Activated CD8-positive, alpha-beta T cell treated with anti-CD3 and anti-CD28 coated beads for 36 hours (primary cell): ENCODE measurements around the gene EXOC4. TPM values are rescaled to one million over a fixed set of nuclear protein-coding genes. Genes with fewer than 3 reads are reported as not detected.

Experiments
- ATAC-seq: fragments of 200-7000 bp; cut with Tn5 transposase; one replicate; pipeline ENCODE4 v1.10.0; 2021; ENCODE audit warnings: mild to moderate bottlenecking, moderate library complexity
- CTCF ChIA-PET: fragments of 350-600 bp; sonication (Branson Sonifier 250); formaldehyde crosslinking; loops from one replicate; lab custom pipeline; 2021; ENCODE audit warnings: antibody characterized with exemption; lab: Charles Lee
- POLR2A ChIA-PET: fragments of 350-600 bp; sonication (Branson Sonifier 250); formaldehyde crosslinking; loops from one replicate; lab custom pipeline; 2021; ENCODE audit warnings: antibody characterized with exemption; lab: Charles Lee
- DNase-seq: peaks from one replicate; pipeline ENCODE4 v3.0.0-alpha.2; 2020
- H3K27ac Mint-ChIP-seq: one replicate; pipeline ENCODE4 v1.8.0; 2021; ENCODE audit warnings: mild to moderate bottlenecking, mixed read lengths
- H3K27me3 Mint-ChIP-seq: one replicate; pipeline ENCODE4 v1.8.0; 2021; ENCODE audit warnings: mixed read lengths
- H3K36me3 Mint-ChIP-seq: one replicate; pipeline ENCODE4 v1.8.0; 2021; ENCODE audit warnings: low read depth, mixed read lengths
- H3K4me1 Mint-ChIP-seq: one replicate; pipeline ENCODE4 v1.8.0; 2021; ENCODE audit warnings: low read depth, mixed read lengths
- H3K4me3 Mint-ChIP-seq: one replicate; pipeline ENCODE4 v1.8.0; 2021; ENCODE audit warnings: mild to moderate bottlenecking, moderate library complexity, mixed read lengths
- H3K9me3 Mint-ChIP-seq: one replicate; pipeline ENCODE4 v1.8.0; 2021; ENCODE audit warnings: mixed read lengths
- CTCF ChIP-seq: fragments of 200-600 bp; IDR thresholded peaks from one replicate; pipeline ENCODE4 v1.8.0; 2022; ENCODE audit warnings: antibody characterized with exemption, mild to moderate bottlenecking
- intact Hi-C: fragments of 100-400 bp; cut with micrococcal nuclease; formaldehyde crosslinking; loops from one replicate; pipeline ENCODE4 v1.10.0; 2022
- total RNA-seq, 2 experiments: library from RNA; stranded (reverse); gene quantifications; one replicate each; pipeline ENCODE4 v1.2.3, GENCODE V29; 2021

EXOC4 gene
- total RNA-seq, 2 experiments from 2014 or later = 54.1 to 61.7 TPM

- Mint-ChIP-seq H3K36me3 (peaks cover 9% of the 10 kb centered on the region), H3K9me3 (peaks cover 5% of the 10 kb centered on the region), H3K4me1 (peaks cover 4% of the 10 kb centered on the region), H3K4me3 (no peak overlapping the region), H3K27me3 (no peaks in the 10 kb centered on the region), H3K27ac (no peak overlapping the region)
- no peak for ATAC-seq
- TF ChIP-seq CTCF = no peak
- DNase-seq = no peak
- POLR2A ChIA-PET = no interaction called here
- intact Hi-C loops = no loop called here
- CTCF ChIA-PET = no interaction called here
Observed at GRCh38 chr7:133583545-133584171, 330.8 kb downstream of the EXOC4 start.

- Mint-ChIP-seq H3K27ac (no peak overlapping the region), H3K4me1 (peaks cover 4% of the 10 kb centered on the region), H3K36me3 (peaks cover 8% of the 10 kb centered on the region), H3K9me3 (peaks cover 5% of the 10 kb centered on the region), H3K4me3 (no peak overlapping the region), H3K27me3 (no peaks in the 10 kb centered on the region)
- ATAC-seq (no peak), DNase-seq (no peak)
- TF ChIP-seq CTCF = no peak
- POLR2A ChIA-PET = no interaction called here
- CTCF ChIA-PET = no interaction called here
- intact Hi-C loops = no loop called here
Observed at GRCh38 chr7:133584956-133585668, 332.2 kb downstream of the EXOC4 start.

GRCh38 chr7:133586253-133586652 is 333.4 kb downstream of the EXOC4 start:
- Mint-ChIP-seq H3K4me1 (peaks cover 4% of the 10 kb centered on the region), H3K9me3 (peaks cover 5% of the 10 kb centered on the region), H3K27ac (no peak overlapping the region), H3K36me3 (peaks cover 8% of the 10 kb centered on the region), H3K27me3 (no peaks in the 10 kb centered on the region), H3K4me3 (no peak overlapping the region)
- no peak for DNase-seq
- no peak for TF ChIP-seq CTCF
- intact Hi-C loops = no loop called here
- POLR2A ChIA-PET = no interaction called here
- no peak for ATAC-seq
- CTCF ChIA-PET = no interaction called here

- no peak for TF ChIP-seq CTCF
Observed at GRCh38 chr7:133587903-133588302, 335.0 kb downstream of the EXOC4 start.

GRCh38 chr7:133590795-133591194 is 337.9 kb downstream of the EXOC4 start:
- Mint-ChIP-seq H3K27ac (no peak overlapping the region), H3K4me1 (no peaks in the 10 kb centered on the region), H3K4me3 (no peak overlapping the region), H3K27me3 (no peaks in the 10 kb centered on the region), H3K9me3 (peaks cover 4% of the 10 kb centered on the region), H3K36me3 (peaks cover 5% of the 10 kb centered on the region)
- no peak for DNase-seq
- intact Hi-C loops = no loop called here
- no peak for TF ChIP-seq CTCF
- ATAC-seq = no peak
- ChIA-PET POLR2A (no interaction called here), CTCF (interaction anchor here (0.9 kb wide), 1 partner anchor 29 kb away, joined by 3 read pairs; no protein-coding TSS in a partner anchor)

More at GRCh38 chr7:133587903-133588302, 335.0 kb downstream of the EXOC4 start:
- Mint-ChIP-seq H3K27ac (no peak overlapping the region), H3K36me3 (peaks cover 8% of the 10 kb centered on the region), H3K9me3 (peaks cover 5% of the 10 kb centered on the region), H3K27me3 (no peaks in the 10 kb centered on the region), H3K4me3 (no peak overlapping the region), H3K4me1 (peaks cover 4% of the 10 kb centered on the region)
- intact Hi-C loops = no loop called here
- ChIA-PET POLR2A (no interaction called here), CTCF (no interaction called here)
- no peak for DNase-seq
- no peak for ATAC-seq
